Mesodermal cell (in vitro differentiated cells): ENCODE data around the gene FKBP4.

Source experiments
- H3K27ac ChIP-seq: 2 replicates; pipeline ENCODE4 v1.7.0; 2013; ENCODE audit warnings: mild to moderate bottlenecking, low read depth, low read length, moderate library complexity; ENCODE audit not compliant: severe bottlenecking
- H3K36me3 ChIP-seq: 2 replicates; pipeline ENCODE4 v1.7.1; 2013; ENCODE audit warnings: mild to moderate bottlenecking, low read length, moderate library complexity; ENCODE audit not compliant: control insufficient read depth, insufficient read depth
- H3K4me1 ChIP-seq: one replicate; pipeline ENCODE4 v1.7.1; 2013; ENCODE audit warnings: mild to moderate bottlenecking, low read length; ENCODE audit not compliant: insufficient read depth, control insufficient read depth, poor library complexity, severe bottlenecking
- H3K4me3 ChIP-seq: 2 replicates; pipeline ENCODE4 v1.7.0; 2013; ENCODE audit warnings: low read length, control low read depth, mild to moderate bottlenecking; ENCODE audit not compliant: insufficient read depth, poor library complexity, severe bottlenecking; ENCODE audit errors: extremely low read depth
- H3K9me3 ChIP-seq: 2 replicates; pipeline ENCODE4 v1.7.1; 2013; ENCODE audit warnings: mild to moderate bottlenecking, low read length, moderate library complexity; ENCODE audit not compliant: control insufficient read depth
- WGBS, 2 experiments: methylation state at CpG; one replicate each; pipeline ENCODE4 v1.1.5; 2013; ENCODE audit warnings: missing lambda C conversion rate in 2 of 2; ENCODE audit not compliant: insufficient coverage in 2 of 2; 5-methylcytosine and 5-hydroxymethylcytosine counted together

Gene FKBP4

GRCh38 chr12:2853626-2854025 is 58.9 kb downstream of the FKBP4 start:
- no peaks in the 10 kb centered on the region for H3K9me3 ChIP-seq
- no peaks in the 10 kb centered on the region for H3K4me1 ChIP-seq
- no peak overlapping the region for H3K4me3 ChIP-seq
- 0 to 10% methylated on average over 5 to 8 of the region's 11 CpGs for WGBS, 2 experiments
- H3K36me3 ChIP-seq: peaks cover 12% of the 10 kb centered on the region
- no peak overlapping the region for H3K27ac ChIP-seq
